ENCODE data around the gene IRAK2. TPM values are rescaled to one million over a fixed set of nuclear protein-coding genes. Genes with fewer than 3 reads are reported as not detected.
A peak's percentile ranks its signal among the peaks of the same experiment; 100 is the strongest.

The IRAK2 gene
- total and polyA plus RNA-seq, 2 donors (not counting 1 experiment from before 2014, with no cell fraction given) = 1.5 to 6.6 TPM

GRCh38 chr3:10240799-10241198, 76.1 kb downstream of the IRAK2 start:
- no peak overlapping the region for H3K4me2 ChIP-seq (ENCODE audit: extremely low read depth, insufficient read depth, low read length)
- H3K4me1 ChIP-seq (ENCODE audit: control insufficient read depth, extremely low read depth, insufficient read depth, low read length) = no peaks in the 10 kb centered on the region
- H3K79me2 ChIP-seq (ENCODE audit: control insufficient read depth, insufficient read depth, low read length) = no peaks in the 10 kb centered on the region
- H3K9ac ChIP-seq (ENCODE audit: insufficient read depth, low read length) = no peak overlapping the region
- TF ChIP-seq, protein P1, sequence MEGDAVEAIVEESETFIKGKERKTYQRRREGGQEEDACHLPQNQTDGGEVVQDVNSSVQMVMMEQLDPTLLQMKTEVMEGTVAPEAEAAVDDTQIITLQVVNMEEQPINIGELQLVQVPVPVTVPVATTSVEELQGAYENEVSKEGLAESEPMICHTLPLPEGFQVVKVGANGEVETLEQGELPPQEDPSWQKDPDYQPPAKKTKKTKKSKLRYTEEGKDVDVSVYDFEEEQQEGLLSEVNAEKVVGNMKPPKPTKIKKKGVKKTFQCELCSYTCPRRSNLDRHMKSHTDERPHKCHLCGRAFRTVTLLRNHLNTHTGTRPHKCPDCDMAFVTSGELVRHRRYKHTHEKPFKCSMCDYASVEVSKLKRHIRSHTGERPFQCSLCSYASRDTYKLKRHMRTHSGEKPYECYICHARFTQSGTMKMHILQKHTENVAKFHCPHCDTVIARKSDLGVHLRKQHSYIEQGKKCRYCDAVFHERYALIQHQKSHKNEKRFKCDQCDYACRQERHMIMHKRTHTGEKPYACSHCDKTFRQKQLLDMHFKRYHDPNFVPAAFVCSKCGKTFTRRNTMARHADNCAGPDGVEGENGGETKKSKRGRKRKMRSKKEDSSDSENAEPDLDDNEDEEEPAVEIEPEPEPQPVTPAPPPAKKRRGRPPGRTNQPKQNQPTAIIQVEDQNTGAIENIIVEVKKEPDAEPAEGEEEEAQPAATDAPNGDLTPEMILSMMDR (conservative IDR thresholded peaks at IDR 0.05 in 1 of 2, IDR thresholded peaks at IDR 0.05 in 1 of 2; ENCODE audit: low read depth in 1 of 2, low read length in 2 of 2) = no peak
- TF ChIP-seq EZH2 (IDR thresholded peaks at IDR 0.05; ENCODE audit: low read length, missing control alignments) = no peak
- H4K20me1 ChIP-seq (ENCODE audit: control insufficient read depth, extremely low read depth, insufficient read depth, low read length) = no peaks in the 10 kb centered on the region
- no peak overlapping the region for H2AFZ ChIP-seq (ENCODE audit: low read length)
- no peaks in the 10 kb centered on the region for H3K27me3 ChIP-seq (ENCODE audit: control insufficient read depth, insufficient read depth, low read length)
- H3K4me3 ChIP-seq (replicated peaks in 1 of 4; ENCODE audit: control extremely low read depth in 1 of 4, insufficient read depth in 1 of 4, low read depth in 3 of 4, low read length in 4 of 4) = no peak overlapping the region
- no peak overlapping the region for H3K27ac ChIP-seq (ENCODE audit: insufficient read depth, low read length)
- H3K36me3 ChIP-seq (ENCODE audit: control insufficient read depth, insufficient read depth, low read length) = no peaks in the 10 kb centered on the region
- no peaks in the 10 kb centered on the region for H3K9me3 ChIP-seq (ENCODE audit: control insufficient read depth, insufficient read depth, low read depth, low read length)
- DNase-seq (ENCODE audit: low read depth in 2 of 2) = no peak

- Histone ChIP-seq H2AFZ (ENCODE audit: low read length) (no peak overlapping the region), H3K4me3 (replicated peaks in 1 of 4; ENCODE audit: control extremely low read depth in 1 of 4, insufficient read depth in 1 of 4, low read depth in 3 of 4, low read length in 4 of 4) (no peak overlapping the region), H3K9ac (ENCODE audit: insufficient read depth, low read length) (no peak overlapping the region), H3K79me2 (ENCODE audit: control insufficient read depth, insufficient read depth, low read length) (no peaks in the 10 kb centered on the region), H3K4me1 (ENCODE audit: control insufficient read depth, extremely low read depth, insufficient read depth, low read length) (no peaks in the 10 kb centered on the region), H4K20me1 (ENCODE audit: control insufficient read depth, extremely low read depth, insufficient read depth, low read length) (no peaks in the 10 kb centered on the region), H3K9me3 (ENCODE audit: control insufficient read depth, insufficient read depth, low read depth, low read length) (no peaks in the 10 kb centered on the region), H3K36me3 (ENCODE audit: control insufficient read depth, insufficient read depth, low read length) (no peaks in the 10 kb centered on the region), H3K27me3 (ENCODE audit: control insufficient read depth, insufficient read depth, low read length) (no peaks in the 10 kb centered on the region), H3K27ac (ENCODE audit: insufficient read depth, low read length) (no peak overlapping the region), H3K4me2 (ENCODE audit: extremely low read depth, insufficient read depth, low read length) (no peak overlapping the region)
- peak in 1 of 2 donors; percentile 86 for DNase-seq (ENCODE audit: low read depth in 2 of 2)
- TF ChIP-seq, protein P1 (conservative IDR thresholded peaks at IDR 0.05 in 1 of 2, IDR thresholded peaks at IDR 0.05 in 1 of 2; ENCODE audit: low read depth in 1 of 2, low read length in 2 of 2) = no peak
Observed at GRCh38 chr3:10242182-10243065, 77.7 kb downstream of the IRAK2 start.

GRCh38 chr3:10244009-10244408, 79.3 kb downstream of the IRAK2 start:
- no peaks in the 10 kb centered on the region for H3K4me1 ChIP-seq (ENCODE audit: control insufficient read depth, extremely low read depth, insufficient read depth, low read length)
- H3K79me2 ChIP-seq (ENCODE audit: control insufficient read depth, insufficient read depth, low read length) = peaks cover 3% of the 10 kb centered on the region
- no peak overlapping the region for H2AFZ ChIP-seq (ENCODE audit: low read length)
- TF ChIP-seq EZH2 (IDR thresholded peaks at IDR 0.05; ENCODE audit: low read length, missing control alignments) = no peak
- TF ChIP-seq, protein P1 (conservative IDR thresholded peaks at IDR 0.05 in 1 of 2, IDR thresholded peaks at IDR 0.05 in 1 of 2; ENCODE audit: low read depth in 1 of 2, low read length in 2 of 2) = no peak
- H3K27me3 ChIP-seq (ENCODE audit: control insufficient read depth, insufficient read depth, low read length) = no peaks in the 10 kb centered on the region
- no peak overlapping the region for H3K4me2 ChIP-seq (ENCODE audit: extremely low read depth, insufficient read depth, low read length)
- DNase-seq (ENCODE audit: low read depth in 2 of 2) = no peak
- H4K20me1 ChIP-seq (ENCODE audit: control insufficient read depth, extremely low read depth, insufficient read depth, low read length) = no peaks in the 10 kb centered on the region
- H3K27ac ChIP-seq (ENCODE audit: insufficient read depth, low read length) = no peak overlapping the region
- H3K4me3 ChIP-seq (replicated peaks in 1 of 4; ENCODE audit: control extremely low read depth in 1 of 4, insufficient read depth in 1 of 4, low read depth in 3 of 4, low read length in 4 of 4) = no peak overlapping the region
- H3K36me3 ChIP-seq (ENCODE audit: control insufficient read depth, insufficient read depth, low read length) = no peaks in the 10 kb centered on the region
- no peak overlapping the region for H3K9ac ChIP-seq (ENCODE audit: insufficient read depth, low read length)
- no peaks in the 10 kb centered on the region for H3K9me3 ChIP-seq (ENCODE audit: control insufficient read depth, insufficient read depth, low read depth, low read length)

Data from fibroblast of lung (primary cell).